ENCODE data around the gene PABPC1L.

DNA sequence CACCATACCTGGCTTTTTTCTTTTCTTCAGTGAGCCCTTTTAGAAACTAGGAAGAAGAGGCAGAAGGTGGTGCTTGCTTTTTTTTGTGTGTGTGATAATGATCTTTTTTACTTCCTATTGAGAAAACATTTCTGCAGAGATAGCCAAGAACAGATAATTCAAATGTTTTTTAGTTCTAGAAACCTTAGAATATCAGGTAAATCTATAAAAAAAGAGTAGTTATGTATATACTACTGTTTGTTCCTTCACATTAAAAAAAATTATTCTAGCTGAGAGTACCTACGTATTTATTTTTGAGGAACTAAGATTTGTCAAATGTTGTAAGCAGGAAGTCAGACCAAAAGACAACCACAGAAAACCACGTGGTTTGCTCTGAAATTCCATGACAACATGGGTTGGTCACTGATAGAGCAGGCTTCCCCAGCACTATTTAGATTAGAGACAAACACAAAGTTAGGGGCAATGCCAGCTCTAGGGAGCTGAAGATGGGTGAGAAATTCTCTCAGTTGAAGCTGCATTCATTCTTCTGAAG, 69.3 kb downstream of the PABPC1L start:
- TF ChIP-seq YY1 (IDR thresholded peaks at IDR 0.05; ENCODE audit: insufficient read depth, insufficient read length) = no peak
- TF ChIP-seq ZNF274 (IDR thresholded peaks at IDR 0.05; ENCODE audit: low read depth, low read length) = no peak
